GM21423 (cell line): ENCODE results near the gene NXNL2.

Experiments
- ATAC-seq: cut with Tn5 transposase; IDR thresholded peaks from one replicate; pipeline ENCODE4 v1.9.1; 2021; ENCODE audit warnings: mild to moderate bottlenecking, moderate library complexity; ENCODE audit not compliant: unreplicated experiment

The NXNL2 gene

GRCh38 chr9:88534456-88535225 lies at the start of gene NXNL2:
Gene NXNL2, plus strand, starts transcription at chr9:88535178. Its CDS starts 257 bp downstream, at chr9:88535435.
- ATAC-seq, result no peak

- no peak for ATAC-seq
Observed at GRCh38 chr9:88488166-88488565, 46.8 kb upstream of the NXNL2 start.

DNA sequence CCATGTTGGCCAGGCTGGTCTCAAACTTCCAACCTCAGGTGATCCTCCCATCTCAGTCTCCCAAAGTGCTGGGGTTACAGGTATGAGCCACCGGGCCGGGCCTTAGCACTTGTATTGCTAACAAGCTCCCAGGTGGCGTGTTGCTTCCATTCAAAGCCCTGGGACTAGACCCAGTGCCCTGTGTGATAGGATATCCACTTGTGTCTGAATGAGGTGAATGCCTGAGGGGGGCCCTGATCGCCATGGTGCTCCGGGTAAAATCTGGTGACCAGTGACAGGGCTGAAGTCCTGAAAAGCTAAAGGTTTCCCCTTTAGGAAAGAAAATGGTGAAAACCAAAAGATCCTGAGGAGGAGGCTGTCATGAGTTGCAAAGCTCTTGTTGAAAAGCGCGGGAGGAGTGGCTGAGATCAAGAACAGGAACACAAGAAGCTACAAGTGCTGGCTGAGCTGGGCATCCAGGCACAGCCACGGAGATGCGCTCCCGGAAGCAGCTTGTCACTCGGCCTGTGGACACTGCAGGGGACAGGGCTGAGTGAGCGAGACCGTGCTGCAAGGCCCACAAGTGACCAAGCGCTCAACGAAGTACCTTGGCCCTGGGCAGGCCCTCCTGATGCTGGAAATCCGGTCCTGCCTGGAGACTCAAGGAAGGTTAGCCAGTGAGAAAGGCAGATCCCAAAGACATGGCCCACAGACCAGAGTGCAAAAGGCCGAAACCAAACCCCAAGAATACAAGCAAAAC lies 39.8 kb upstream of the NXNL2 start:
- no peak for ATAC-seq

GRCh38 chr9:88497224-88497623 lies 37.8 kb upstream of the NXNL2 start:
- no peak for ATAC-seq

DNA sequence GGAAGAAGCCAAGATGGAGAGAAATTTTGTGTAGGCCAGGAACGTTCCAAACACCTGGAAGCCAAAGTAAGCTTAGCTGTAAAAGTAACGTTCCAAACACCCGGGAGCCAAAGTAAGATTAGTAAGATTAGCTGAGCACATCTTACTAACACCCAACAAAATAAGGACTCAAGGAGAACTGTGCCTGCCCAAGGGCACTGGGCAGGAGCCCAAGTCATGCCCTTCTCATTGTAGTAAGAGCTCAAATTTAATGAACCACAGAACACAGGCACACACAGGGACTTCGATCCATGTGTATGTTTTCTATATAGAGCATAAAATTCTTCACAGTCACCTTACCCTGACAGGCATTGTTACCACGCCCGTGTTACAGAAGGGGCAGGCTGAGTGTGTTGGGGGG lies 36.1 kb upstream of the NXNL2 start:
- no peak for ATAC-seq

- ATAC-seq, result no peak
Observed at GRCh38 chr9:88501086-88501485, 33.9 kb upstream of the NXNL2 start.

GRCh38 chr9:88502552-88503034 lies 32.4 kb upstream of the NXNL2 start:
- no peak for ATAC-seq

DNA sequence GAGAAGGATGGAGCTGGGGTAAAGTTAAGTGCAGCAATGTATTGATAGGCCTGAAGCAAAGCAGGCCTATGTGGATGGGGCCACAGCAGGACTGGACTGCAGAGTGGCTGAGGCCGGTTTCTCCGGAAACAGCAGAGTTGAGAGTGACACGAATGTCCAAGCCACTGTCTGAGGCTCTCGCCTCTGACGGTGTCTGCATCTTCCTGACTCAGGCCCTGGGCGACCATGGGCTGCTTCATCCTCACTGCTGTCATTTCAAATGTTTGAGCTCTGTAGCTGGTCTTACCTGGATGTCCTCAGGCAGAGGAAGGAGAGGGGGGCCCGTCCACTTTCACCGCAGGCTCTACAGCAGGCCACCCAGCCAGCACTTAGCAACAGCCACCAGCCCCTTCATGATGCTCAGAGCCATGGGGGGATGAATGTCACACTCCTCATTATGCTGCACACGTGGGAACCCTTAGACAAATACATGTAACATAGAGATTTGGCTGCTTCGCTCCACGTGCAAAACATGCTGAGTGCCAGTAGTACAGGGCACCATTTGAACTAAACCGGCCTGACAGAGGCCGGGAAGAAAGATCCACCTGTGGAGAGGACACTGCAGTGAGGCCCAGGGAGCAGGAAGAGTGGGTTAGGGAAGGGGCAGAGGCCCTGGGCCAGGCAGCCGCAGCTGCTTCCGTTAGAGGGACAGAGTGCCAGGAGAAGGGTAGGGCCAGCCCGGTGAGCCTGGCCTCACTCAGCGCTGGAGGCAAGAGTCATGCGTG lies 31.7 kb upstream of the NXNL2 start:
- no peak for ATAC-seq

DNA sequence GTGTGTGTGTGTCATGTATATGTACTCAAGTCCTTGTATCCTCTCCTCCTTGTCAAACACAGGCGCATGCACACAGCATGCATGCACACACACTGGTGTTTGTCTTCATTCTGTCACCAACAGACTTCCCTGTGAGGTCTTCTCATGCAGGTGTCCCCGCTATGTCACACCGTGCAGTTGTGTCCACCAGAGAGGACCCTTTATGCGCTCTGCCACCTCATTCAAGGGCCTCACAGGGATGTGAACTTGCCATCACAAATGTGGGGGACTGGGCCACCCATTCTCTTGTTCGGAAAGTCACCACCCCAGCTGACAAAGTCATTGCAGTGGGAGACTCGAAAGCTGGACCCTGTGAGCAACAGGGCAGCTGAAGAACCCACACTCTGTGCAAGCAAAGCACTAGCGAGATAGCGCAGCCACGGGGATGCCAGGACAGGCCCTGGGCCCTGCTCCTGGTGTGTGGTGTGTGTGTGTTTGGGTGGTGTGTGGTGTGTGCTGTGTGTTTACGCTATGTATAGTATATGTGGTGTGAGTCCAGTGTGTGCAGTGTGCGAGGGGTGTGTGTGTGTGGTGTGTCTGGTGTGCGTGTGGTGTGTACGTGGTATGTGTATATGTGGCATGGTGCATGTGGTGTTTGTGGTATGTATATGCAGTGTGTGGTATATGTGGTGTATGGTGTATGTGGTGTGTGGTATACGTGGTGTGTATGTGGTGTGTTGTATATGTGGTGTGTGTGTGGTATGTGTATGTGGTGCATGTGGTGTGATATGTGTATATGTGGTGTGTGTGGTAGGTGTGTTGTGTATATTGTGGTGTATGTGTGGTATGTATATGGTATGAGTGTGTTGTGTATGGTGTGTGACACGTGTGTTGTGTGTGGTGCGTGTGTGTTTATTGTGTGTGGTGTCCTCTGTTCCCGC lies 30.9 kb upstream of the NXNL2 start:
- no peak for ATAC-seq

- no peak for ATAC-seq
Observed at GRCh38 chr9:88508326-88508725, 26.7 kb upstream of the NXNL2 start.

- ATAC-seq, result no peak
Observed at GRCh38 chr9:88511906-88512305, 23.1 kb upstream of the NXNL2 start.

DNA sequence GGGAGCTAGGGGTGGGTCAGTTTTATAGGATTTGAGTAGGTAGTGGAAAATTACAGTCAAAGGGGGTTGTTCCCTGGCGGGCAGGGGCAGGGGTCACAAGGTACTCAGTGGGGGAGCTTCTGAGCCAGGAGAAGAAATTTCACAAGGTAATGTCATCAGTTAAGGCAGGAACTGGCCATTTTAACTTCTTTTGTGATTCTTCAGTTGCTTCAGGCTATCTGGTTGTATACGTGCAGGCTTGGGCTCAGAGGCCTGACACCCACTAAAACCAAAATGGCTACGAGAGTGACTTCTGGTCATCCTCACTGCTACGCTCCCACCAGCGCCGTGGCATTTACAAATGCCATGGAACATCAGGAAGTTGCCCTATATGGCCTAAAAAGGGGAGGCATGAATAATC lies 20.7 kb upstream of the NXNL2 start:
- ATAC-seq, result no peak

- no peak for ATAC-seq
Observed at GRCh38 chr9:88521308-88521707, 13.7 kb upstream of the NXNL2 start.

GRCh38 chr9:88522360-88522759 lies 12.6 kb upstream of the NXNL2 start:
- no peak for ATAC-seq

DNA sequence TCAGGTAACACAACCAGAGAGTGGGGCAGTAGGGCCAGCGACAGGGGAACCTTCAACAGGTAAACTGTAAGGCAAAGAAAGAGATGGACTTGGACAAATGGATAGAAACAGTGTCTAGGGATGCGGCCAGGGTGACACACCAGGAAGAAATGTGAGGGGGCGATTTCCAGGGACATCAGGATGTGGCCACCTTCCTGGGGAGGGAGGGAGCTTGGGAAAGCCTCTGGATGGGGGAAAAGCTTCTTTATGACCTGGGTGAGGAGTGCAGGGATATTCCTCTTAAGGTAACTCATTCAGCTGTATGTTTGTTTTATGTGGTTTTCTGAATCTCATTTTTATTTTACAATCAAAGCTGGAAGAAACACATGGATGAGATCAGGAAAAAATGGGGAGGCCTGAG lies 11.9 kb upstream of the NXNL2 start:
- no peak for ATAC-seq

GRCh38 chr9:88524911-88525310 lies 10.1 kb upstream of the NXNL2 start:
- ATAC-seq, result no peak

GRCh38 chr9:88527618-88528017 lies 7.4 kb upstream of the NXNL2 start:
- no peak for ATAC-seq

- ATAC-seq, result no peak
Observed at GRCh38 chr9:88528080-88528790, 6.7 kb upstream of the NXNL2 start.

- ATAC-seq, result no peak
Observed at GRCh38 chr9:88529496-88529895, 5.5 kb upstream of the NXNL2 start.

DNA sequence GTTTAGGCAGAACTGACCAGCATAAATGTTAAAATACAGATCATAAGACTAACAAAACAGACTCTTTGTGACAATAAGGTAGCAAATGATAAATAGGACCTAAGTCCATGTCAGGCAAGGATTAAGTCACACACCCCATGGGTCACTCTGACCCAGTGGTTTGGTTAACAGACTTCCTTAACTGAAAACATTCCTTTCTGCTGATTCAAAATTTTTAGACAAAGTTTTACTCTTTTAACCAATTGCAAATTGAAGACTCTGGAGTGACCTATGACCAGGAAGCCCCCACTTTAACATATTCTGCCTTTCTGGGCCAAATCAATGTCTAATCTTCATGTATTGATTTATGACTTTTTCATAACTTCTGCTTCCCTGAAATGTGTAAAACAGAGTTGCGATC lies 4.9 kb upstream of the NXNL2 start:
- no peak for ATAC-seq
